ENCODE data around the gene C3AR1.
"Not testable (repeated sequence)": the region's sequence is repeated elsewhere in the genome, so short reads cannot be mapped to it uniquely, and the experiment has no call there.

C3AR1 gene

DNA sequence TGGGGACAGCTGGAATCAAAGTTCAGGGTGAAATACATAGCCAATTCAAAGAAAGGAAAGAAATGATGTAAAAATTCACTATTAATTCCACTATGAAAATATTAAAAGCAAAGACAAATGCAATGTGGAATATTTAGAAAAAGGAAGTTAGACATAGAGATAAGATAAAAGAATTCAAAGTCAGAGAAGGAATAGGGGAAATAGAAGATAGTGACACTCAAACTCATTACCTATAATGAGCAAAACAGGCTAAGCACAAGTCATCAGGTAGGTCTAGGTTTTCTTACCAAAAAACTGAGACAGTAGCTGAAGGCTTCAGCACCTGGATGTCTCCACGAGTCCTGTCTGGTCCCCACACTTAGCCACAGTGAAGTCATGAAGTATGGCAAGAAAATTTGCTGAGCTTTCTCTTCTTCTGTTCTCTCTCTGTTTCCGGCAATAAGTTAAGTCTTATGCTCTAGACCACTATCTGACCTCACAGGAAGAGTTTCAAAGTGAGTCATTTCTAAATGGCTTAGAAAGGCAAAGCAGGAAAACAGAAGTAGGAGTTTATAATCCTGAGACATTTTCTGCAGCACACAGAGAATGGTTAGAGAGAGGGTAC is at the start of gene C3AR1:
TSS of gene C3AR1 (minus strand) at position 369 of the 604 bp plus-strand sequence. CDS start 6,174 bp downstream, outside the sequence.
- H3K9me3 Mint-ChIP-seq: no peaks in the 10 kb centered on the region
- H3K27ac Mint-ChIP-seq: peak within 1 kb of the TSS; percentile 23 to 57 (median 28)

DNA sequence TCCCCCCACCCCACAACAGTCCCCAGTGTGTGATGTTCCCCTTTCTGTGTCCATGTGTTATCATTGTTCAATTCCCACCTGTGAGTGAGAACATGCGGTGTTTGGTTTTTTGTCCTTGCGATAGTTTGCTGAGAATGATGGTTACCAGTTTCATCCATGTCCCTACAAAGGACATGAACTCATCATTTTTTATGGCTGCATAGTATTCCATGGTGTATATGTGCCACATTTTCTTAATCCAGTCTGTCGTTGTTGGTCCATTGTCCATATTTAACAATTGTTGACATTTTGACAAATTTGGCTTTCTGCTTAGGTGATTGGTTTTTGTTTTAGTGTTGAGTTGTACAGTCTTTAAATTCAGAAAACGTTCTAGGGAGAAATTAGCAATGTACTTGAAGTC is 47.0 kb upstream of the C3AR1 start:
- not testable (repeated sequence) for H3K27me3 Mint-ChIP-seq (ENCODE audit: low read depth); H3K4me1 Mint-ChIP-seq; H3K9me3 Mint-ChIP-seq; H3K27ac Mint-ChIP-seq; H3K4me3 Mint-ChIP-seq; H3K36me3 Mint-ChIP-seq (ENCODE audit: low read depth)

More for the DNA sequence above, at the start of gene C3AR1:
- H3K4me1 Mint-ChIP-seq: no peaks in the 10 kb centered on the region
- TF ChIP-seq, protein P1, sequence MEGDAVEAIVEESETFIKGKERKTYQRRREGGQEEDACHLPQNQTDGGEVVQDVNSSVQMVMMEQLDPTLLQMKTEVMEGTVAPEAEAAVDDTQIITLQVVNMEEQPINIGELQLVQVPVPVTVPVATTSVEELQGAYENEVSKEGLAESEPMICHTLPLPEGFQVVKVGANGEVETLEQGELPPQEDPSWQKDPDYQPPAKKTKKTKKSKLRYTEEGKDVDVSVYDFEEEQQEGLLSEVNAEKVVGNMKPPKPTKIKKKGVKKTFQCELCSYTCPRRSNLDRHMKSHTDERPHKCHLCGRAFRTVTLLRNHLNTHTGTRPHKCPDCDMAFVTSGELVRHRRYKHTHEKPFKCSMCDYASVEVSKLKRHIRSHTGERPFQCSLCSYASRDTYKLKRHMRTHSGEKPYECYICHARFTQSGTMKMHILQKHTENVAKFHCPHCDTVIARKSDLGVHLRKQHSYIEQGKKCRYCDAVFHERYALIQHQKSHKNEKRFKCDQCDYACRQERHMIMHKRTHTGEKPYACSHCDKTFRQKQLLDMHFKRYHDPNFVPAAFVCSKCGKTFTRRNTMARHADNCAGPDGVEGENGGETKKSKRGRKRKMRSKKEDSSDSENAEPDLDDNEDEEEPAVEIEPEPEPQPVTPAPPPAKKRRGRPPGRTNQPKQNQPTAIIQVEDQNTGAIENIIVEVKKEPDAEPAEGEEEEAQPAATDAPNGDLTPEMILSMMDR (IDR thresholded peaks at IDR 0.05; ENCODE audit: unreplicated experiment in 3 of 3): no peak
- no peaks in the 10 kb centered on the region for H3K27me3 Mint-ChIP-seq (ENCODE audit: low read depth)
- H3K4me3 Mint-ChIP-seq: no peak within 1 kb of the TSS
- H3K36me3 Mint-ChIP-seq (ENCODE audit: low read depth): no peaks in the 10 kb centered on the region

DNA sequence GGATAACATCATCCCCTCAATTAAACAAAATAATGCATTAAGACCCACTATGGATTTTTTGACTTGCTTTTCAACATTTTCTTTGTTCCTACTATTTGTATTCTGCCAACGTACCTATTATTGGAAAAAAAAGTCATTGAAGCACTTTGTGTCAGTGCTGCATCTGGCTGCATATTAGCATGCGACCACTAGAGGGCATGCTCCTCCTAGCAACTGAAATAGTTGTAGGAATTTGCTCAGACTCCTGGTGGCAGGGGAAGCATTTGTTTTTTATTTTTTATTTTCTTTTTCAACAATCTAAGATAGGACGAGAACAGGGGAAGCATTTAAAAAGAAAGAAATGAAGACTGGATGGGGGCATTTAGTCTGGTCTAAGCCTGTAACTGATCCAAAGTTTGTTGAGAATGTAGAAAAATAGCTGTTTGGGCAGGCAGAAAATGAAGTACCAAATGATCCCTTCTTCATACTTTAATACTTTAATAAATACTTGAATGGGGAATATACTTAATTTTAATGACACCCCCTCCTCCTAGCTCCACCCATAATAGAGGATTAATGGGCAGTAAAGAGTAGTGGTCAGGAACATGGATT is 42.7 kb upstream of the C3AR1 start:
- peaks cover 44% of the 10 kb centered on the region for H3K36me3 Mint-ChIP-seq (ENCODE audit: low read depth)
- H3K27me3 Mint-ChIP-seq (ENCODE audit: low read depth): no peaks in the 10 kb centered on the region
- no peak overlapping the region for H3K4me3 Mint-ChIP-seq
- H3K4me1 Mint-ChIP-seq: no peaks in the 10 kb centered on the region
- no peak overlapping the region for H3K27ac Mint-ChIP-seq
- TF ChIP-seq, protein P1 (IDR thresholded peaks at IDR 0.05; ENCODE audit: unreplicated experiment in 3 of 3): peak; percentile 97 to 99 (median 98)
- peaks cover 14% of the 10 kb centered on the region for H3K9me3 Mint-ChIP-seq

DNA sequence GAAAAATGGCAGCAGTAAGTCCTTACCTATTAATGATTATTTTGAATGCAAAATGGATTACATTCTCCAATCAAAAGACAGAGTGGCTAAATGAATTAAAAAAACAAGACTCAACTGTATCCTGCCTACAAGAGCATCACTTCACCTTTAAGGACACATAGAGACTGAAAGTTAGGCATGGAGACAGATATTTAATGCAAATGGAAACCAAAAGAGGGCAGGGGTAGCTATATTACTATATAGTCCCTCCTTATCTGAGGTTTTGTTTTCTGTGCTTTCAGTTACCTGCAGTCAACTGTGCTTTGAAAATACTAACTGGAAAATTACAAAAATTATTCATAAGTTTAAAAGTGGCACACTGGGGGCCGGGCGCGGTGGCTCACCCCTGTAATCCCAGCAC is 33.1 kb upstream of the C3AR1 start:
- TF ChIP-seq, protein P1 (IDR thresholded peaks at IDR 0.05; ENCODE audit: unreplicated experiment in 3 of 3): no peak
- peaks cover 73% of the 10 kb centered on the region for H3K36me3 Mint-ChIP-seq (ENCODE audit: low read depth)
- H3K9me3 Mint-ChIP-seq: peaks cover 7% of the 10 kb centered on the region
- H3K27me3 Mint-ChIP-seq (ENCODE audit: low read depth): no peaks in the 10 kb centered on the region
- no peaks in the 10 kb centered on the region for H3K4me1 Mint-ChIP-seq
- H3K4me3 Mint-ChIP-seq: no peak overlapping the region
- no peak overlapping the region for H3K27ac Mint-ChIP-seq

DNA sequence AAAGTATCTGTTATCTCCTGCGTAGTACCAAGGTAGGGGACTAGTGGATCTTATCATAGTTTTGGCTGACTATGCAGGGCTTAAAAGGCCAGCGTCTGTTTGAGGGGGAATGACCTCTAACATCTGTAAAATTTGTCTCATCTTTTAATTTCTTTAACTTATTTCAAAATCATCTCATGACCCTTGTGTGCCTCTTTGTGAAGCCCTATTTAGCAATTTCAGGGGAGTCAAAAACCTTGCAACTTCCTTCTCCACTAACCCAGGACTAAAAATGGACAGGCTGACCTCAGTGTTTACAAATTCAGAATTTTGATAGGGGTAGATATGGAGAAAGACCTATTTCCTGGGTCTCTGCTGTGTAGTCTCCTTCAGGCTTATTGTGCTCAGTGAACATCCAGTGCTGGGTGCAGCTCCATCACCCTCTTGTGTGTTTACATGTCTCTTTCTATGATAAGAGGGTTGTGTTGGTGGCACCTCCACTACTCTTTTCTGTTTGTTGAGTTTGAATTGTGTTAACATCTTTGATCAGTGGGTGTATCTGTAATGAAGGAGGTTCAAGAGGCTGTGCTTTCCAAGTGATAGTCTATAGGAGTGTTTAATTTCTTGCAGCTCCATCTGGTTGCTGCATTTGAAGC is 30.2 kb upstream of the C3AR1 start:
- H3K9me3 Mint-ChIP-seq: no peaks in the 10 kb centered on the region
- no peak overlapping the region for H3K27ac Mint-ChIP-seq
- H3K4me3 Mint-ChIP-seq: no peak overlapping the region
- no peaks in the 10 kb centered on the region for H3K27me3 Mint-ChIP-seq (ENCODE audit: low read depth)
- H3K4me1 Mint-ChIP-seq: no peaks in the 10 kb centered on the region
- TF ChIP-seq, protein P1 (IDR thresholded peaks at IDR 0.05; ENCODE audit: unreplicated experiment in 3 of 3): no peak
- peaks cover 77% of the 10 kb centered on the region for H3K36me3 Mint-ChIP-seq (ENCODE audit: low read depth)

DNA sequence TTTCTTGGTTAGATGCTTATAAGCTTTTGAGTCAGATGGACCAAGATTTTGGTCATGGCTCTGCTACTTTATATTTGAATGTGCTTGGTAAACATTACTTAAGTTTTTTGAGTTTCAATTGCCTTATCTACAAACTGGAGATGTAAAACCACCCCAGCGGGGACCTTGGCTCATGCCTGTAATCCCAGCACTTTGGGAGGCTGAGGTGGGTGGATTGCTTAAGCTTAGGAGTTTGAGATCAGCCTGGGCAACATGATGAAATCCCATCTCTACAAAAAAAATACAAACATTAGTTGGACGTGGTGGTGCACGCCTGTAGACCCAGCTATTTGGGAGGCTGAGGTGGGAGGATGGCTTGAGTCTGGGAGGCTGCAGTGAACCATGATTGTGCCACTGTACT is 27.1 kb upstream of the C3AR1 start:
- TF ChIP-seq, protein P1 (IDR thresholded peaks at IDR 0.05; ENCODE audit: unreplicated experiment in 3 of 3): no peak
- H3K9me3 Mint-ChIP-seq: no peaks in the 10 kb centered on the region
- H3K27ac Mint-ChIP-seq: no peak overlapping the region

More for the DNA sequence above, 27.1 kb upstream of the C3AR1 start:
- Mint-ChIP-seq H3K4me3 (no peak overlapping the region), H3K36me3 (ENCODE audit: low read depth) (peaks cover 79% of the 10 kb centered on the region), H3K27me3 (ENCODE audit: low read depth) (no peaks in the 10 kb centered on the region), H3K4me1 (peaks cover 7% of the 10 kb centered on the region)

Measured in nephron (organoid).